HL-60 (cell line): Measurements from ENCODE around the gene SNRNP48.

Experiments
- GABPA ChIP-seq: IDR thresholded peaks from 2 replicates; pipeline ENCODE4 v1.6.1; 2012; ENCODE audit warnings: low read depth
- POLR2AphosphoS5 ChIP-seq: IDR thresholded peaks from 2 replicates; pipeline ENCODE4 v1.6.1; 2012; ENCODE audit warnings: low read depth
- TF ChIP-seq, protein P1 (sequence below): IDR thresholded peaks from one replicate; pipeline ENCODE4 v1.5.1; 2011; ENCODE audit warnings: low read length, control low read depth, inconsistent platforms; ENCODE audit not compliant: insufficient read depth
- TF ChIP-seq, protein P2 (sequence below): IDR thresholded peaks from 2 replicates; pipeline ENCODE4 v1.6.1; 2012; ENCODE audit warnings: low read depth; ENCODE audit not compliant: insufficient replicate concordance

DNA sequence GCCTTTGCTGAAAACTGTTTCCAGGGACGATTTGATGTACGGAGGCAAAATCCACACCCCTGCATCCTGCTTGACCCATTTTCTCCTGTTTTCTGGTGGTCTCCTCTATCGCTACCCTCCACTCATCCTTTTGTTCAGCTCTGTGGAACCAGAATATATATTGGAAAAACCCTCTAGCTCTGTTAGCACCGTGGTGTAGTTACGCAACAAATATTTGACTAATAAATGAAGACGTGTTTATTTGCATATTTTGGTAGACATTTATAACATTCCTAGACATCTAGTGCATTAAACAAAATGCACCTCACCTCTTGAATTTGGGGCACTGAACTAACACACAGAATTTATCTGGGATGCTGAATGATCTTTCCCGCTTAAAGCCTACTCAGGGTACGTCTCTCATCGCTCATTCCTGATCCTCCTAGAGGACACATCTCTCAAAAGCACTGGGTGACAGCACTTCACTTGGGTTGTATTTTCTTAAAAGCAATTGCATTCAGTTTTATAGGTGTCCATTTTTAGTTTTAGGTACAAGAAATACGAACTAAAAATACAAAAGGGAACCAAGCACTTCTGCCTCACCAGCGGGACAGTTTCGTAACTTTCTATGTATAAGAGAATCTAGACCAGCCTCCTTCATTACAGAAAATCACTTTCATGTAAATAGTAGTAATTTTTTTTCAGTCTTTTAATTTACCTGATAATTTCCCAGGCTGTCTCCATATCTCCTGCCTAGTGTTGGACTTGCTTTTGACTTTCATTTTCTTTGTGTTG is 59.2 kb downstream of the SNRNP48 start:
- TF ChIP-seq, protein P1, sequence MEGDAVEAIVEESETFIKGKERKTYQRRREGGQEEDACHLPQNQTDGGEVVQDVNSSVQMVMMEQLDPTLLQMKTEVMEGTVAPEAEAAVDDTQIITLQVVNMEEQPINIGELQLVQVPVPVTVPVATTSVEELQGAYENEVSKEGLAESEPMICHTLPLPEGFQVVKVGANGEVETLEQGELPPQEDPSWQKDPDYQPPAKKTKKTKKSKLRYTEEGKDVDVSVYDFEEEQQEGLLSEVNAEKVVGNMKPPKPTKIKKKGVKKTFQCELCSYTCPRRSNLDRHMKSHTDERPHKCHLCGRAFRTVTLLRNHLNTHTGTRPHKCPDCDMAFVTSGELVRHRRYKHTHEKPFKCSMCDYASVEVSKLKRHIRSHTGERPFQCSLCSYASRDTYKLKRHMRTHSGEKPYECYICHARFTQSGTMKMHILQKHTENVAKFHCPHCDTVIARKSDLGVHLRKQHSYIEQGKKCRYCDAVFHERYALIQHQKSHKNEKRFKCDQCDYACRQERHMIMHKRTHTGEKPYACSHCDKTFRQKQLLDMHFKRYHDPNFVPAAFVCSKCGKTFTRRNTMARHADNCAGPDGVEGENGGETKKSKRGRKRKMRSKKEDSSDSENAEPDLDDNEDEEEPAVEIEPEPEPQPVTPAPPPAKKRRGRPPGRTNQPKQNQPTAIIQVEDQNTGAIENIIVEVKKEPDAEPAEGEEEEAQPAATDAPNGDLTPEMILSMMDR, result no peak
- TF ChIP-seq GABPA (no peak), POLR2AphosphoS5 (no peak)
- TF ChIP-seq, protein P2, sequence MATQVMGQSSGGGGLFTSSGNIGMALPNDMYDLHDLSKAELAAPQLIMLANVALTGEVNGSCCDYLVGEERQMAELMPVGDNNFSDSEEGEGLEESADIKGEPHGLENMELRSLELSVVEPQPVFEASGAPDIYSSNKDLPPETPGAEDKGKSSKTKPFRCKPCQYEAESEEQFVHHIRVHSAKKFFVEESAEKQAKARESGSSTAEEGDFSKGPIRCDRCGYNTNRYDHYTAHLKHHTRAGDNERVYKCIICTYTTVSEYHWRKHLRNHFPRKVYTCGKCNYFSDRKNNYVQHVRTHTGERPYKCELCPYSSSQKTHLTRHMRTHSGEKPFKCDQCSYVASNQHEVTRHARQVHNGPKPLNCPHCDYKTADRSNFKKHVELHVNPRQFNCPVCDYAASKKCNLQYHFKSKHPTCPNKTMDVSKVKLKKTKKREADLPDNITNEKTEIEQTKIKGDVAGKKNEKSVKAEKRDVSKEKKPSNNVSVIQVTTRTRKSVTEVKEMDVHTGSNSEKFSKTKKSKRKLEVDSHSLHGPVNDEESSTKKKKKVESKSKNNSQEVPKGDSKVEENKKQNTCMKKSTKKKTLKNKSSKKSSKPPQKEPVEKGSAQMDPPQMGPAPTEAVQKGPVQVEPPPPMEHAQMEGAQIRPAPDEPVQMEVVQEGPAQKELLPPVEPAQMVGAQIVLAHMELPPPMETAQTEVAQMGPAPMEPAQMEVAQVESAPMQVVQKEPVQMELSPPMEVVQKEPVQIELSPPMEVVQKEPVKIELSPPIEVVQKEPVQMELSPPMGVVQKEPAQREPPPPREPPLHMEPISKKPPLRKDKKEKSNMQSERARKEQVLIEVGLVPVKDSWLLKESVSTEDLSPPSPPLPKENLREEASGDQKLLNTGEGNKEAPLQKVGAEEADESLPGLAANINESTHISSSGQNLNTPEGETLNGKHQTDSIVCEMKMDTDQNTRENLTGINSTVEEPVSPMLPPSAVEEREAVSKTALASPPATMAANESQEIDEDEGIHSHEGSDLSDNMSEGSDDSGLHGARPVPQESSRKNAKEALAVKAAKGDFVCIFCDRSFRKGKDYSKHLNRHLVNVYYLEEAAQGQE, result no peak
